Lower leg skin (tissue), 3 donors: ENCODE measurements around the gene CENPP.

Source experiments
- POLR2A ChIP-seq, 2 donors: fragments of 450-650 bp; IDR thresholded peaks; one replicate each; pipeline ENCODE4 v1.6.1; 2016 to 2017; ENCODE audit warnings: antibody characterized with exemption in 2 of 2, mild to moderate bottlenecking in 1 of 2, moderate library complexity in 1 of 2
- TF ChIP-seq, protein P1 (sequence below), 3 donors: fragments of 450-650 bp; IDR thresholded peaks; one replicate each; pipeline ENCODE4 v1.5.1; 2016; ENCODE audit warnings: antibody characterized with exemption in 3 of 3, mild to moderate bottlenecking in 3 of 3, moderate library complexity in 2 of 3

DNA sequence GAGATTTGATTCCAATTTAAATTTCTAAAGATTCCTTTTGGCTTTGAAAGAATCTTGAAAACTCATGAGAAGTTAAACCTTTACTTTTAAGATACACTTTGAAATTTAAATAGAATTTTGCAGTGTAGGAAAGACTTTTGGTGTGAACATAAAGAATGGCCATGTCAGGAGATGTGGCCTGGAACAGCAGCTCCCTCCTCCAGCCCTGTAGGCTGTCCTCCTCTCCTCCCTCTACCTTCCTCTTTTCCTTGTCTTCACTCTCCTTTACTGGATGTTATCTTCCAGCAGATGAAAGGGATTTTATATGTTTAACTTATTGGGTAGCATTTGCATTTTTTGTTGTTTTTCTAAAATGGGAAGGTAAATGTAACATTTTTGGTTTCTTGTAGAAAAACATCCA lies 137.6 kb downstream of the CENPP start:
- TF ChIP-seq, protein P1, sequence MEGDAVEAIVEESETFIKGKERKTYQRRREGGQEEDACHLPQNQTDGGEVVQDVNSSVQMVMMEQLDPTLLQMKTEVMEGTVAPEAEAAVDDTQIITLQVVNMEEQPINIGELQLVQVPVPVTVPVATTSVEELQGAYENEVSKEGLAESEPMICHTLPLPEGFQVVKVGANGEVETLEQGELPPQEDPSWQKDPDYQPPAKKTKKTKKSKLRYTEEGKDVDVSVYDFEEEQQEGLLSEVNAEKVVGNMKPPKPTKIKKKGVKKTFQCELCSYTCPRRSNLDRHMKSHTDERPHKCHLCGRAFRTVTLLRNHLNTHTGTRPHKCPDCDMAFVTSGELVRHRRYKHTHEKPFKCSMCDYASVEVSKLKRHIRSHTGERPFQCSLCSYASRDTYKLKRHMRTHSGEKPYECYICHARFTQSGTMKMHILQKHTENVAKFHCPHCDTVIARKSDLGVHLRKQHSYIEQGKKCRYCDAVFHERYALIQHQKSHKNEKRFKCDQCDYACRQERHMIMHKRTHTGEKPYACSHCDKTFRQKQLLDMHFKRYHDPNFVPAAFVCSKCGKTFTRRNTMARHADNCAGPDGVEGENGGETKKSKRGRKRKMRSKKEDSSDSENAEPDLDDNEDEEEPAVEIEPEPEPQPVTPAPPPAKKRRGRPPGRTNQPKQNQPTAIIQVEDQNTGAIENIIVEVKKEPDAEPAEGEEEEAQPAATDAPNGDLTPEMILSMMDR (IDR thresholded peaks at IDR 0.05) = no peak
- no peak for TF ChIP-seq POLR2A (IDR thresholded peaks at IDR 0.05)
